GM19452 (cell line): ENCODE data around the gene HSD17B8.
A peak's percentile ranks its signal among the peaks of the same experiment; 100 is the strongest.

Source experiments
- ATAC-seq: cut with Tn5 transposase; IDR thresholded peaks from one replicate; pipeline ENCODE4 v1.9.1; 2021; ENCODE audit not compliant: unreplicated experiment

HSD17B8 gene

DNA sequence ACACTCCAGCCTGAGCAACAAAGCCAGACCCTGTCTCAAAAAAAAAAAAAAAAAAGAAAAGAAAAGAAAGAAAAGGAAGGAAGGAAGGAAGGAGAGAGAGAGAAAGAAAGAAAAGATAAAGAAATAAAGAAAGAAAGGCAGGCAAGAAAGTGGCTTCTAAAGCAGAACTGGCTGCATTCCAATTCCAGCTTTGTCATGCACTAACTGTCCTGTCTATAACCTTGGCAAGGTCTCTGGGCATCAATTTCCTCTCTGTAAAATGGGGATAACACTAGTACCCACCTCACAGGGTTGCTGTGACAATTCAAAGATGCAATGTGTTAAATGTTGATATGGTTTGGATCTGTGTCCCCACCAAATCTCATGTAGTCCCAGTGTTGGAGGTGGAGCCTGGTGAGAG is 31.9 kb downstream of the HSD17B8 start:
- ATAC-seq: no peak

DNA sequence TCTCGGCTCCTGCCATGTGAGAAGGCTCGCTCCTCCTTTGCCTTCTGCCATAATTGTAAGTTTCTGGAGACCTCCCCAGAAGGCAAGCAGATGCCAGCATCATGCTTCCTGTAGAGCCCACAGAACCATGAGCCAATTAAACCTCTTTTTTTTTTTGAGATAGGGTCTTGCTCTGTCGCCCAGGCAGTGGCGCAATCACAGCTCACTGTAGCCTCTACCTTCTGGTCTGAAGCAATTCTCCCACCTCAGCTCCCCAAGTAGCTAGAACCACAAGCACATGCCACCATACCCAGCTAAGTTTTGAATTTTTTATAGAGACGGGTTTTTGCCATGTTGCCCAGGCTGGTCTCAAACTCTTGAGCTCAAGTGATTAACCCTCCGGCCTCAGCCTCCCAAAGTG is 32.4 kb downstream of the HSD17B8 start:
- no peak for ATAC-seq

DNA sequence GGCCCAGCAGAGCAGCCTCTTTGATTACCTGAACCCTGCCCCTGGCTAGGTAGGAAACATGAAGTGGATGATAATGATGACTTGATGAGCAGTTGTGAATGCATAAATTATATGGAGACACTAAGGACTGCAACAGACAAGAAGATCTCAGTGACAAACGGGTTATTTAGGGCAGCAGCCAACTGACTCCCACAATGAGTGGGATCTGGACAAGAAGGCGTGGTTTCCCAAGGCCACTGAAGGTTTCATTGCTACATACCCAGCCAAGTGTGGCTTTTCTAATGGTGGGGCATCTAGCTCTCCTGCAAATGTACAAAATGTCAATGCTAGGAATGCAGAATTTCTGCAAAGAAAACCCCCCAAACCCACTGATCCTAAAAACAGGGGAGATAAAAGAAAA is 33.3 kb downstream of the HSD17B8 start:
- no peak for ATAC-seq

DNA sequence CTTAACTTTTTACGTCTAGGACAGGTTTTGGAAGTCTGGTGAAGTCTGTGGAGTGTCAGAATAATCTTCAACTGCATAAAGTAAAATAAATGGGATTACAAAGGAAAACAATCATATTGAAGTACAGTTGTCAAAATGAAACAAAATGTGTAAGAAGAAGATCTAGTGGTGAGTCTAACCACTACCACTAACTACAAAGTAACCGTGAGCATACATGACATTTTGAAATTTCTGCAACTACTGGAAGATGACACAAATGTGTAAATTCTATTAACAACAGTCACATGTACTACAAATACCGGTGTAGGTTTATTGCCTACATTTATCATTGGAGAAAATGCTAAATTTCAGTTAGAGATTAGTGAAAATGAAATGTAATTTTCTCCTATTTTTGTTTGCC is 37.5 kb downstream of the HSD17B8 start:
- no peak for ATAC-seq

DNA sequence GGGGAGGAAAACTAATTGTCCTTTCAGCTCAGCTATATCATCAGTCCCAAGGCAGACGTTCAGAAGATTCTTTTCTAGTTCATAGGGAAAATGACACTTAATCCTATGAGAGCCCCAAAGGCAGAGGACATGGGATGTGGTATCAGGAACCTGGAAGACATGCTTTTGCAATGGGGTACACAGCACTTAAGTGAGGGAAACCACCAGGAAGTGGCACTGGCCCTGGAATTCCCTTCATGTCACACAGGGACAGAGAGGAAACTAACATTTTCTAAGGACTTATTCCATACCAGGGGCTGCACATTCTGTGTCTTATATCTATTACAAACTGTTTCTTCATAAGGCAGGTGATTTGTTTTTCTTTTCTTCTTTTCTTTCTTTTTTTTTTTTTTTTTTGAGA is 39.0 kb downstream of the HSD17B8 start:
- ATAC-seq: no peak

DNA sequence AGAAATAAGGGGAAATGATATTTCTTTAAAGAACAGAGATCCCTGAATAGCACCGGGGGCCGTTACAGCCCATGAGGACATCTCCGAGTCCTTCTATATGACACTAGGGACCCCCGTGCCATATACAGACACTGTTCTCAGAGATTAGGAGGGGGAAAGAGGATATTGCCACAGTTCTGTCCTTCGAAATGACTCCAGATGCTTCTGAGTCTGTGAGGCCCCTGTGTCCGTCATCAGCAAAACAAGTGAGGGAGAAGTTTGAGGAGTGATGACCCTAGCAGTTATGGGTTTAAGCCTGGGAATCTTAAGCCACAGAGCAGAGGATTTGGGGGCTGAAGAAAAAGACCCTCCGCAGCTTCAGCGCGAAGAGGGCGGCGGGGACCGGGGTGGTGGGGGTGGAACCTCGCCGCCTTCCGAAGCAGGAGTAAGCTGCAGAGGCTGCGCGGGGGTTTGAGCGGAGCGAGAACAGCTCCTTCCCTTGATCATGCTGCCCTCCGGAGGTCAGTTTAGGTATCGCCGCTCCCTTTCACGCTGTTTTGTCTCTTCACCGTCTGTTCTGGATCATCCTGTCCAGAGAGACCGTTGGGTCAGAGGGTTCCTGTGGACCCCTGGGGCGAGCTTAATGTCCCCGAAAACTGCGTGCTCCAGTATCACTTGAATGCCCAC is 43.7 kb downstream of the HSD17B8 start:
- ATAC-seq: peak; percentile 41

DNA sequence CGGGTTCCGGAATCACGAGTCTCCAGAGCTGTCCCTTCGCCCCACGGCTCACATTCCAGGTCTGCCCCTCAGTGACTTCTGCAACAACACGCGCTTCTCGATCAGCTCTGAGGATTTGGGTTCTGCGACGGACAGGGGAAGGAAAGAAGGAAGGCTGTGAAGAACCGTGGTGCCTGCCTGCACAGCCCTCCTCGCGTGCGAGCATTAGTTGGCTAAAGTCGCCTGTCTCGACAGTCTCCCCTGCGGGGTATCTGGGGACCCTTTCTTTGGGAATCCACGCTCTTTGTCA is 44.1 kb downstream of the HSD17B8 start:
- peak; percentile 5 for ATAC-seq

DNA sequence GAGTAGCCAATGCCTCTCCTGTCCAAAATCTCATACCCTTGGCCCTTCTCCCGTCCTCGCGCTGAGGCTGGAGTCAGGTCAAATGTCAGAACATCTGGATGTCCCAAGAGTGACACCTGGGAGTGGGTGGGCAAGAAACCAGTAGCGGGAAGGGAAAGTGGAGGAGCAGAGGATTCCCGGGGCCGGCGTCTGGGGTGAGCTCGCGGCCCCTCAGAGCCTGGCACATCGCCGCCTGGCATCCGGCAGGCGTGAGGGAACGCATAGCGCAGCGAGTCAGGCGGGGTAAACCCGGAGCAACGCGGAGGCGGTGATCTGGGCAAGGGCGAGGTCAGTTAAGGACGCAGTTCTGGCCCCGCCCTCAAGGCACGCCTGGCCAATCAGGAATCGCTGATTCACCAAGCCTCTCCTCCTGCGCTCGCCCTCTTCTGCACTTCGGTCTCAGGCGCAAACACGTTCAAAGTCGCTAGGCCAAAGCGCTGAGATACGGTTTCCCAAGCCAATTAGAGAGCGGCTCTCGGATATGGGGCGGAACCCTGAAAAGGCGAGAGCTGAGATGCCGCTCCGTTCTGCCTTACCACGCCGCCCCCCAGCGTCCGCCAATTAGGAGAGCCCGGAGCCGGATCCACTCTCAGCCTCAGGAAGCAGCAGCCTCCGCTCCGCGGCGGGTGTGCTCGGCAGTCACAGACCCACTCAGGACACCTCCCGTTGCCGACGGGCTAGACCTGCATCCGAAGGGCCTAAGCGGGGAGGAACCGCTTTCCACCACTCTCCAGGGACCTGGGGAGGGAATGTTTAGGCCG is 44.7 kb downstream of the HSD17B8 start:
- peak; percentile 87 for ATAC-seq

DNA sequence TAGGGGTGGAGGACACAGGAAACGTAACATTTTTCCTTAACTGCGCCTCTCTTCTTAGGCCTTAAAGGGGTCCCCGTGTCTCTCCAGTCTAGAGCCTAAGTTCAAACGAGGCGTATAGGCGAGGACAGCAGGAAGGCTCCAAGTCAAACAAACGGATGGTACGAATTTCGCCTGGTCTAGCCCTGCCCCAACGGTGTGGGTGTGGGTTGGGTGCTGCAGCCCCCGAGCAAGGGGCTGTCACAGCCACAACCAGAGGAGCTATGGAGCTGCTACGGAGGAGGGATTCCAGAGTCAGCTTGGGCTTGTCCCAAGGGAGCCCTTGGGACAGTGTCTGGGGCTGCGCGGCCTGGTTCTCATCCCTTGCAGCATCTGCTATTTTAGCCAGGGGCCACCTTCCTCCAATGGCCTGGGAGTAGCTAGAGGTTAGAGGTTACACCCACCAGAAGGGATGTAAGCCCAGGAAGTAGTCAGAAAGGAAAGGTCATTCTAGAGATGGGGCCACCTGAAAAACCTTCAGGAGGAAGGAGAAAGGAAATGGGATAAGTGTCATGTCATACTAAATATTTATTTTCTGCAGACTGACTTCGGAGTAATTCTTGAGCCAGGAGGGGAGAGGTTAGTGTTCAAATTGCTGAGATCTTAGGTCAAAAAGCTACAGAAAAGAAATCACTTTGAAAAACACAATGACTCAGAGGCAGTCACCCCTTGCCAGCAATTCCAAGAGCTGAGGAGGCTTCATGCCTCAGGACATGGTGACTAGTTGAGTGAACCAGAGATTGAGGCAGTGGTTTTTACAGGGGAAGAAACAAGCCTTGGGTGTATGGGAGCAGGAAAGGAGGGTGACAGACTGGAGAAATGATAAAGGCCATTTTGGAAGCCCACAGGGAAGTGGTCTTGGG is 45.5 kb downstream of the HSD17B8 start:
- ATAC-seq: no peak

DNA sequence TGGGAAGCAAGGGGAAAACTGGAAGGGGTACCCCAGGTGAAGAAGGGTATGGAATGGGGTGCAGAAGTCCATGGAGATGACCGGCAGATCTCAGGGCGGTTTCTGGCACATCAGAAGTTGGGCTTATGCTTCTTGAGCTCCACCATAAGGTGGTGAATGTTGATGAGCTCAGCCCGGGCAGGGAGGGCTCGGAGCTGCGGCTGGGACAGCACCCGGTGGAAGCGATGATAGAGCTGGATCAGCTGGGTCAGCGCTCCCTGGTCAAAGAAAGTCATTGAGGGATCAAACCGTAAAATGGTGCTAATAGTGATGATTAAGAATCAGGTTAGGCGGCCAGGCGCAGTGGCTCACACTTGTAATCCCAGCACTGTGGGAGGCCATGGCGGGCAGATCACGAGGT is 46.3 kb downstream of the HSD17B8 start:
- ATAC-seq: no peak

DNA sequence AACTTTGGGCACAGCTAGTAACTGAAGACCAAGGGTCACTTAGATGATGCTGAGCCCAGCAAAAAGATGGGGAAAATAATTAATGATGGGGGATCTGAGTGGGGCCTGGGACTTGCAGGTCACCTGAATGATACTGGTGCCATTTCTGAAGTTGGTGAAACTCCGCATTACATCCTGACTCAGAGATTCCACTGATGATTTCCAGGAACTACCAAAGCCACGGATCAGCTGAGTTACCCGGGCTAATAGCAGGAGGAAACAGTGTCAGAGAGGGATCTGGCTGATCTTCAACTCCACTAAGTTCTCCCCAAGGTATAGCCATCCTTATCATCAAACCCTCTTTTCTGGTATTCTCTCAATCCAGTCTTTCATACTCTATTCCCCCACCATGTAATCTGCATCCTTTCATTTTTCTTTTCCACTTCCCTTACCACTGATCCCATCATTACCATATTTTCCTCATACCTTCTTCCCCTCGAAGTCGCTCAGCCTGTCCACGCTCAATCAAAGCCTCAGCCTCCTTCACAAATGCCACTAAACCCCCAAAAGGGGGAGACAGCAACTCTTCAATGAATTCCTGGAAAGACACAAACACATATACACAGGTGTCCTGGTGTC is 47.0 kb downstream of the HSD17B8 start:
- ATAC-seq: no peak

DNA sequence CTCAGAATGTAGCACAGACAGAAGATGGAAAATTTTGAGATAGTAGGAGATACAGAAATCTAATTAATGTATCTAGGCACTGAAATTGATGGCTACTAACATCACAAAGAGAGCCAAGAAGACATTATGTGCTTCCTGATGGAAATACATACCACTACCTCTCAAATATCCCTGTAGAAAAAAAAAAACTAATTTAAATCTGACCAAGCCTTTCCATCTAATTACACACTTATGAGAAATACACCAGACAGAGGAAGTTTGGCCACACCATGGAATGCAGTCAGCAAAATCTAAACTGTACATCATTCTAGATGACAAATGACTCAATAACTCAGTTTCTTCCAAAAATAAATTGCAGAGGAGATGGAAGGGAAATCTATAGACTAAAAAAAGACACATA is 48.3 kb downstream of the HSD17B8 start:
- no peak for ATAC-seq

DNA sequence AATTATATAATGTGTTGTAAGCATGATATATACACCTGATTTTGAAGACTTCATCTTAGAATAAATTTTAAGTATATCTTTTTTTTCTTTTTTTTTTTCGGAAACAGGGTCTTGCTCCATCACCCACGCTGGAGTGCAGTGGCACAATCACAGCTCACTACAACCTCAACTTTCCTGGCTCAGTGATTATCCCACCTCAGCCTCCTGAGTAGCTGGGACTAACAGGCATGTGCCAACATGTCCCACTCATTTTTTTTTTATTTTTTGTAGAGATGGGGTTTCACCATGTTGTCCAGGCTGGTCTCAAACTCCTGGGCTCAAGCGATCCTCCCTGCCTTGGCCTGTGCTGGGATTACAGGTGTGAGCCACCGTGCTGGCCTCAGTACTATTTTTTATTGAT is 50.1 kb downstream of the HSD17B8 start:
- no peak for ATAC-seq
